HT1080 (cell line): ENCODE results near the gene RC3H1. TPM values are rescaled to one million over a fixed set of nuclear protein-coding genes. Genes with fewer than 3 reads are reported as not detected.
"Not testable (repeated sequence)": the region's sequence is repeated elsewhere in the genome, so short reads cannot be mapped to it uniquely, and the experiment has no call there.

ENCODE experiments used
- DNase-seq: peaks from one replicate; pipeline ENCODE4 v3.0.0-alpha.2; 2015; ENCODE audit warnings: low read depth
- polyA plus RNA-seq, 2 experiments: library from polyadenylated mRNA; depleted of rRNA; stranded (reverse); fragments of >200 nt; gene quantifications; 2 replicates each; pipeline ENCODE4 v1.2.3, GENCODE V29; 2015
- total RNA-seq: library from RNA; depleted of rRNA; stranded (reverse); fragments of >200 nt; shearing (Covaris generic); gene quantifications from 2 replicates; pipeline ENCODE4 v1.2.3, GENCODE V29; 2014; rRNA removed

Gene RC3H1, protein sequence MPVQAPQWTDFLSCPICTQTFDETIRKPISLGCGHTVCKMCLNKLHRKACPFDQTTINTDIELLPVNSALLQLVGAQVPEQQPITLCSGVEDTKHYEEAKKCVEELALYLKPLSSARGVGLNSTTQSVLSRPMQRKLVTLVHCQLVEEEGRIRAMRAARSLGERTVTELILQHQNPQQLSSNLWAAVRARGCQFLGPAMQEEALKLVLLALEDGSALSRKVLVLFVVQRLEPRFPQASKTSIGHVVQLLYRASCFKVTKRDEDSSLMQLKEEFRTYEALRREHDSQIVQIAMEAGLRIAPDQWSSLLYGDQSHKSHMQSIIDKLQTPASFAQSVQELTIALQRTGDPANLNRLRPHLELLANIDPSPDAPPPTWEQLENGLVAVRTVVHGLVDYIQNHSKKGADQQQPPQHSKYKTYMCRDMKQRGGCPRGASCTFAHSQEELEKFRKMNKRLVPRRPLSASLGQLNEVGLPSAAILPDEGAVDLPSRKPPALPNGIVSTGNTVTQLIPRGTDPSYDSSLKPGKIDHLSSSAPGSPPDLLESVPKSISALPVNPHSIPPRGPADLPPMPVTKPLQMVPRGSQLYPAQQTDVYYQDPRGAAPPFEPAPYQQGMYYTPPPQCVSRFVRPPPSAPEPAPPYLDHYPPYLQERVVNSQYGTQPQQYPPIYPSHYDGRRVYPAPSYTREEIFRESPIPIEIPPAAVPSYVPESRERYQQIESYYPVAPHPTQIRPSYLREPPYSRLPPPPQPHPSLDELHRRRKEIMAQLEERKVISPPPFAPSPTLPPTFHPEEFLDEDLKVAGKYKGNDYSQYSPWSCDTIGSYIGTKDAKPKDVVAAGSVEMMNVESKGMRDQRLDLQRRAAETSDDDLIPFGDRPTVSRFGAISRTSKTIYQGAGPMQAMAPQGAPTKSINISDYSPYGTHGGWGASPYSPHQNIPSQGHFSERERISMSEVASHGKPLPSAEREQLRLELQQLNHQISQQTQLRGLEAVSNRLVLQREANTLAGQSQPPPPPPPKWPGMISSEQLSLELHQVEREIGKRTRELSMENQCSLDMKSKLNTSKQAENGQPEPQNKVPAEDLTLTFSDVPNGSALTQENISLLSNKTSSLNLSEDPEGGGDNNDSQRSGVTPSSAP
- total RNA-seq, result 21.1 and 22.4 TPM in 2 replicates
- polyA plus RNA-seq (2015; cell fraction: cytosol; rRNA removed), result 4.6 and 6.1 TPM in 2 replicates
- 9.8 and 10.4 TPM in 2 replicates for polyA plus RNA-seq (2015; cell fraction: nucleus; rRNA removed)

DNA sequence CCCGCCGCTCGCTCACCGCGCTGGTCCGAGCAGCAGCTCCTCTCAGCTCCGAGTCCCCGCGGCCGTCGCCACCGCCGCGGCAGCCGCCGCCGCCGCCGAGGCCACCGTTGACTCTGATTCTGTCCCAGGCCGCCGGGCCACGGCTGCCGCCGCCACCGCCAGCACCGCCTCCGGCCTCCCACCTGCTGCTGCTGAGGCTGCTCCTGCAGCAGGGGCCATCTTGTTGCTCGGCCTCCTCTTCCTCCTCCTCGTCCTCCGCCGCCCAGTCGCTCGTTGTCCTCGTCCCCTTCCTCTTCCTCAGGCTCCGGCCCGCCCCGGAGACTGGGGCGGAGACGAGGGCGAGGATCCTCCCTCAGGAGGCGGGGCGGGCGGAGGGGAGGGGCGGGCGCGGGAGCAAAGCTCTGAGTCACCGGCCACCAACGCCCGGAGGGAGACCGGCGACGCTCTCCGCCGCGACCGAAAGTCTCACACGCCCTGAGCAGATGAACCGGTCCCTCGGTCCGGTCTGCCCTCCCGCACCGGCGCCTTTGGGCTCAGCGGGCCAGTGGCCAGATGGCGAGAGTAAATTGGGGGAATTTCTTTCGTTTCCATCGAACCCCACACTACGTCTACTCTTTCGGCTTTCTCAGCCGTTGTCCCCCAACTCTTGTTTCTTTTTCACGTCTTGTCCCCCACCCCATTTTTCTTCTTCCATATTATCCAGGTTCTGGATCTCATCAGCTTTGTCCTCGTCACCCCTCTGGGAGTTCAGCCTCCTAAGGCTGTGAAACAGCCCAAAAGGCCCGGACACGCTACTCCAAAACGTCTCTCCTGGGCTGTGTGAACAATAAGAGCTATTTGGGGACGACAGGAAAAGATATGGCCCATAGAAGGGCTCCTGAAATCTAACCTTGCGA, at the start of gene RC3H1:
Gene RC3H1, minus strand, starts transcription at position 278 of the 896 bp plus-strand sequence. CDS start 29,372 bp downstream, outside the sequence.
- peak; percentile 83 for DNase-seq

DNA sequence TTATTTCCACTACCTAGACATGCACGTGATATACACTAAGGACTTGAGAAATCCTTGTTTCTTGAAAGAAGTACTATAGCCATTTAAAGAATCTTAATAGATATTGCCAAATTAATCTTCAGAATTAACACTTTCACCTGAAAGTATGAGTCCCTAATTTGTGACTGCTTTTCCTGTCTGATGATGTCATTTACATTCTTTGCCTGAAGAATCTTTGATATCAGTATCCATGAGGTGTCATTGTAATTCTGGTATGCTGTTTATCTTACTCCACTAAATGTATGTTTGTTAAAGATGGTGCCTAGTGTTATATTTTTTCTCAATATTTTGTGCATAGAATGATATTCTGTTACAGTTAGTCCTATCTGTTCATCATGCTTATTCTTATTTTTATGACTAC, 48.5 kb upstream of the RC3H1 start:
- DNase-seq, result no peak

DNA sequence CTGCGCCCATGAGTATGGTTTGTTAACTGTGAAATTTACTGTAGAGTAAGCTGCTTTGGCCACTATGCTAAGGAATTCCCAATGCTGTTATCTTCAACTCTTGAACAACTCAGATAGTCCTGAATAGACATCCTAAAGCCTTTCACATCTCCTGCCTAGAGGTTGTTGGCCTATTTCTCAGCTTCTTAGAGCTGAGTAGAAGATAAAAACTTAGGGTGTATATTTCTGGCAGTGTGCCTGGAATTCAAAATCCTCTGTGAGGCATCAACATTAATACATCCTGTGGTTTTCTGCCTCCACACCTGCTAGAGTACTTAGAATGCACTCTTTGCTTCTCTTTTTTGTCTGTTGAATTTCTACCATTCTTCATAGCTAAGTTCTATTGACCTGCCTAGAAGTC, 45.8 kb upstream of the RC3H1 start:
- peak; percentile 77 for DNase-seq

DNA sequence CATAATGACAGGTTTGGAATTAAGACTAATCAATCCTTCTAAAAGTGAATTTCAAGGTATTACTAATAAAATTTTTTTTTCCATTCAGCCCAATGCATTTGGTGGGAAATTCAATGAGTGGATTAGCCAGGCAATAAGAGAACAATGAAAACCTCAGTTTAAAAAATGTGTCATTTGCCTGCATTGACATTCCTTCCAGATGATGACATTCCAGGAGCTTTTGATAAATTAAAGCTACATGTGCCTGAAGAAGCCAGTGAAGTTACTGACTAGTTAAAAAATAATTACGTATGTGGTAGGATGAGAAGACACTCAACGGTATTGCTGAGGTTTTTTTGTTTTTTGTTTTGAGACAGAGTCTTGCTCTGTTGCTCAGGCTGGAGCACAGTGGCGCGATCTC, 37.9 kb upstream of the RC3H1 start:
- peak; percentile 85 for DNase-seq

DNA sequence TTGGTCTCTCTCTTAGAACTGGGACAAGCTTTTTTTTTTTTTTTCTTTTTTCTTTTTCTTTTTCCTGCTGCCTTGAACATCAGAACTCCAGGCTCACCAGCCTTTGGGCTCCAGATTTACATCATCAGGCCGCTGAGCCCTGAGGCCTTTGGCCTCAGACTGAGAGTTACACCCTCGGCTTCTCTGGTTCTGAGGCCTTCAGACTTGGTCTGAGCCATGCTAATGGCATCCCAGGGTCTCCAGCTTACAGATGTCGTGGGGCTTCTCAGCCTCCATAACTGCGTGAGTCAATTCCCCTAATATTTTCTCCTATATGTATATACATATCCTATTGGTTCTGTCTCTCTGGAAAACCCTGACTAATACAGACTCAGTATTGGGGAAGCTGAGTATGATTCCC, 36.5 kb upstream of the RC3H1 start:
- DNase-seq, result no peak

DNA sequence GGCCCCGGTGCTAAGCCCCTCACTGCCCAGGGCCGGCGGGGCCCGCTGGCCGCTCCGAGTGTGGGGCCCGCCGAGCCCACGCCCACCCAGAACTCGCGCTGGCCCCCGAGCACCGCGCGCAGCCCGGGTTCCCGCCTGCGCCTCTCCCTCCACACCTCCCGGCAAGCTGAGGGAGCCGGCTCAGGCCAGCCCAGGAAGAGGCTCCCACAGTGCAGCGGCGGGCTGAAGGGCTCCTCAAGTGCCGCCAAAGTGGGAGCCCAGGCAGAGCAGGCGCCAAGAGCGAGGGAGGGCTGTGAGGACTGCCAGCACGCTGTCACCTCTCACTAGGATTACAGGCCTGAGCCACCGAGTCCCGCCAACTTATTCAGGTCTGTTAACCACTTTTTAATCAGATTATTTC, 34.5 kb upstream of the RC3H1 start:
- not testable (repeated sequence) for DNase-seq

DNA sequence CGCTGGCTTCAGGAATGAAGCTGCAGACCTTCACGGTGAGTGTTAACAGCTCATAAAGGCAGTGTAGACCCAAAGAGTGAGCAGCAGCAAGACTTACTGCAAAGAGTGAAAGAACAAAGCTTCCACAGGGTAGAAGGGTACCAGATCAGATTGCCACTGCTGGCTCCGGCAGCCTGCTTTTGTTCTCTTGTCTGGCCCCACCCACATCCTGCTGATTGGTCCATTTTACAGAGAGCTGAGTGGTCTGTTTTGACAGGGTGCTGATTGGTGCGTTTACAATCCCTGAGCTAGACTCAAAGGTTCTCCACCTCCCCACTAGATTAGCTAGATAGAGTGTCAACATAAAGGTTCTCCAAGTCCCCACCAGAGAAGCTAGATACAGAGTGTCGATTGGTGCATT, 33.6 kb upstream of the RC3H1 start:
- DNase-seq, result not testable (repeated sequence)

DNA sequence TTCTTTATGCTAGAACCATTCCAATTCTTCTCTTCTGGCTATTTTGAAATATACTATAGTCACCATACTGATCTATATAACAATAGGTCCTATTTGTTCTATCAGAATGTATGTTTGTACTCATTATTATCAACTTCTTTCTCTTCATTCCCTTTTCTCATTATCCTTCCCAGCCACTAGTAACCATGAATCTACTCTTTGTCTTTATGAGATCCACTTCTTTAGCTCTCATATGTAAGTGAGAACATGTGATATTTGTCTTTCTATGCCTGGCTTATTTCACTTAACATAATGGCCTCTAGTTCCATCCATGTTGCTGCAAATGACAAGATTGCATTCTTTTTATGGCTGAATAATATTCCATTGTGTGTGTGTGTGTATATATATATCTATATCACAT, 31.7 kb upstream of the RC3H1 start:
- DNase-seq, result no peak

DNA sequence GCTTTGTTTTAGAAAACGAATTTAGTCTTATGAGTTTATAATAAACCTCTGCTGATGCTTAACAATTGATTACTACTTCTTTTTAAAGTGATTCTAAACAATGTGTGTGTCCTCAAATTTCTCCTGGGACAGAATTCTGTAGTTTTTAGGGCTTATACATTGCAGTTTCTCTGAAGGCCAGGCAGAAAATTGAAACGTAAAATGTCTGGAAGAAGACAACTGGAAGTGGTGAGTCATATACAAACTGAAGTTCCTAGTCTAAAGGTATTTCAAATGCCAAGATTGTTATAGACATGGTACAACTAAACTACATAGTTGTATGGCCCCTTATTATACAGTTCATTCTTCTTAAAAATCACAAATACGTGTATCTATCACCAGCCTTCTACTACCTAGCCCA, 30.5 kb upstream of the RC3H1 start:
- peak; percentile 16 for DNase-seq

DNA sequence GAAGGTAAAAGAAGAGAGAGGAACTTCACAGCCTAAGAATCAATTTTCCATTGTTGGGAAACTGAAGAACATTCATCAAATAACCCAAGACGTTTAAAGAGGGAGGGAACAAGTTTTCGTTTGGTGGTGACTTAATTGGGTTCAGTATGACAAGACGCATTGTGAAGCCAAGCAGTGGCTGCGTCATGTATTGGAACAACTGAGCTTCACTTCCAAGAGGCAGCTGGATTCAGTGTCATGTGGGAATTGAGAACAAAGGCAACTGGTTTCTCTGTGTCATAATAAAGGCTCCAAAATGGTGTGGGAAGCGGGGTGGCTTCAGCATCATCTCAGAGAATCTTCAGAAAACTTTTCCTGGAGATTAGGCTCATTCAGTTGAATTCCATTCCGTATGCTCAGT, 29.8 kb upstream of the RC3H1 start:
- no peak for DNase-seq

DNA sequence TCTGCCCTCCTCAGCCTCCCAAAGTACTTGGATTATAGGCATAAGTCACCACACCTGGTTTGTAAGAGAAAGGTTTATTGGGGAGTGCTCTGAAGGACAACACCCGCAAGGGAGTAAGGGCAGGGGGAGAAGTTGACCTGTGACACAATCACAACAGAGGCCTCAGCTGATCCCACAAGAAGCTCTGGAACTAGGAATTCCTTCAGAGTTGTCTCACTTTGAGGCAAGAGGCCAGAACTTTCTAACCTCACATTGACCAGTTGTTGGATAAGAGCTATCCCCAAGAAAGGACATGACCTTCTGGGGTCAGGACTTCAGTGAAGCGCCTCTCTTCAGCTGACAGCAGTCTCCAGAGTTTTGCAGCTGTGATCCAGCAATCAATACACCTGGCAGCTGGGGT, 27.4 kb upstream of the RC3H1 start:
- no peak for DNase-seq

DNA sequence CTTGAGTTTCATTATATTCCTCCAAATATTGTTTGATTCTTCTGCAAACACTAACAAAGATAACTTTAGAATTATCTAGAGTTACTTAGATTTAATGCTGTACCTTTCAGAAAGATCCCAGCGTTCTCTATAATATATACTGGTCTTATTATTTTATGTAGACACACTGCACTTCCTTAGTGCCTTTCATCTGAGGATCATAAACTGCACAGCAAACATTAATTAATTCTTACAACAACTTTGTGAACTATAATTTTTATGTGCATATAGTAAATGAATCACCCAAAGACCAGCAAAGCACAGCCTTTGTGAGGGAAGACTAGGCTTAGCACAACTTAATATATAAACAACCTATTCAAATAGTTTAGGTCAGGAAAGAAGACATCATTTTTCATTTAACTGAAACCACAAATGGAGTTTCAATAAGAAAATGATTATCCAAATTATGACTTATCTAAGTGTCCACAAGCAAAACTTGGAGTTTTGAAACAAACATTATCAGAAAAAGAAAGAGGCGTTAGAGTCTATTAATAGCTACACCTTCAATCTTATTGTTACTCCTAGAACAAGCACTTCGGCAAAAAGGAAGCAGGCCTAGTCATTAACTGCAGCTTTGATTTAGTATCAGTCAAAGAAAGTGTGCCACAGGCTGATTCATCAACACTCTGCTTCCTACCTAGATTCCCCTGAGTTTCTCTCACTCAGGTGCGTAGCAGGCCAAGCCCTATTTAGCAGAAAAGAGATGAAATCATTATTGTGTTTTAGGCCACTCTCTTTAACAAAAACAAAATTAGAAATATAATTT, 22.5 kb upstream of the RC3H1 start:
- no peak for DNase-seq

DNA sequence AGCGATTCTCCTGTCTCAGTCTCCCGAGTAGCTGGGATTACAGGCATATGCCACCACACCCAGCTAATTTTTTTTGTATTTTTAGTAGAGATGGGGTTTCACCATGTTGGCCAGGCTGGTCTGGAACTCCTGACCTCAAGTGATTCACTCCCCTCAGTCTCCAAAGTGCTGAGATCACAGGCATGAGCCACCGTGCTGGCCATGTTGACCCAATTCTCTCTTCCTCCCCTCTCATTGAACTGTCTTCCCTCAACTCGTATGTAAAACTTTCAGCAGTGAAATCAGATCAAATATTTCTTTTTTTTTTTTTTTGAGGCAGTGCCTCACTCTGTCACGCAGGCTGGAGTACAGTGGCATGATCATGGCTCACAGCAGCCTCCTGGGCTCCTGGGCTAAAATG, 20.4 kb upstream of the RC3H1 start:
- DNase-seq, result peak; percentile 54

DNA sequence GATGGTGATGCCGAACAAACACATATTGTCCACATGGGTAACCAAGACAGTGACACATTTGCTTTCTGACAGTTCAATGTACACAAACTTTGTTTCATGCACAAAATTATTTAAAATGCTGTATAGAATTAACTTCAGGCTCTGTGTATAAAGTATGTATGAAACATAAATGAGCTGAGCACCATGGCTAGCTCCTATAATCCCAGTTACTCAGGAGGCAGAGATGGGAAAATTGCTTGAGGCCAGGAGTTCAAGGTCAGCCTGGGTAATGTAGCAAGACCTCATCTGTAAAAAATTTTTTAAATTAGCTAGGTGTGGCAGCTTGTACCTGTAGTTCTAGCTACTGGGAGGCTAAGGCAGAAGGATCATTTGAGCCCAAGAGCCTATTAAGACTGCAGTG, 19.2 kb upstream of the RC3H1 start:
- DNase-seq, result no peak

DNA sequence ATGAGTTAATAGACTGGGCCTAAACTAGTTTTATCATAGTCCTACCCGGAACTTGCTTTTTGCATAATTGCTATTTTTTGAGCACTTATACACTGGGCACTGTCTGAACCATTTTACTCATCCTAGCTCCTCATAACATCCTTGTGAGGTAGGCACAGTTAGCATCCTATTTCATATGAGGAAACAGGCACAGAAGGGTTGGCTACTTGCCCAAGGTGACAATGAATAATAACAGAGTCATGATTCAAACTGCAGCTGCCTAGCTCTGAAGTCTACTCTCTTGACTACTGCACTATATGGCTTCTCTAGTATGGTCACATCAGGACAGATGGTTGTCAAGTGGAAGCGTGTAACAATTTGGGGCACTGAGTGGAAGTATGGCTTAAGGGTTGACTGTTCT, 18.2 kb upstream of the RC3H1 start:
- peak; percentile 94 for DNase-seq

DNA sequence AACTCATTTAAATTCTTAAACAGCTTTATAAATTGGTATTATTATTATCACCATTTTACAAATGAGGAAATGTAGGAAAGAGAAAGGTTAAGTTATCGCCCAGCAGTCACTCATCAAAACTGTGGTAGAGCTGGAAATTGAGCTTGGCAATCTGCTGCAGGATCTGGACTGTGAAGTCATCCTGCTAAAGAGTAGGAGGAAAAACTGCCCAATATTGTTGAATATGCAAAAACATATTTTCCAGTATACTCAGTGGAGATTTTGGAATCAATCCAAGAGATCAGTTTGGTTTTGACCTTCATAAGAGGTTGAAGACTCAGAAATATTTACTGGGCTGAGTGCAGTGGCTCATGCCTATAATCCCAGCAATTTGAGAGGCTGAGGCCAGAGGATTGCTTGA, 16.9 kb upstream of the RC3H1 start:
- DNase-seq, result no peak

DNA sequence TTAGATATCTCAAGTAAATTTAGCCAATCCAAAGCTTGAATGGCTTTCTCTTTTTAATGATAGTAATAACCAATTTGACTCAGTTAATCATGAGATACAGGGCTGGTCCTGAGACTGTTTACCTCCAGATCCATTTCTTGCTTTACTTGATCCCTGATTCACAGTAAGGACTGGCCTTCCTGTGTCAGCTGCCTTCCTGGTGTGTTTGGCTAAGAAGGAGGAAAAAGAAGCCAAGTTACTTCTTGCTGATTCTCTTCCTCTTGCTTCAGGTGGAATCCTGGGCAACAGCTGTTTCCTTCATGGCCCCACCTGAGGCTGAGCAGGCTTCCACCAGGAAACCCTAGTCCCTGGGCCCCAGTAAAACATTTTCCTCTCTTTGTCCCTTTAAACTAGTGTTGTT, 14.6 kb upstream of the RC3H1 start:
- no peak for DNase-seq

DNA sequence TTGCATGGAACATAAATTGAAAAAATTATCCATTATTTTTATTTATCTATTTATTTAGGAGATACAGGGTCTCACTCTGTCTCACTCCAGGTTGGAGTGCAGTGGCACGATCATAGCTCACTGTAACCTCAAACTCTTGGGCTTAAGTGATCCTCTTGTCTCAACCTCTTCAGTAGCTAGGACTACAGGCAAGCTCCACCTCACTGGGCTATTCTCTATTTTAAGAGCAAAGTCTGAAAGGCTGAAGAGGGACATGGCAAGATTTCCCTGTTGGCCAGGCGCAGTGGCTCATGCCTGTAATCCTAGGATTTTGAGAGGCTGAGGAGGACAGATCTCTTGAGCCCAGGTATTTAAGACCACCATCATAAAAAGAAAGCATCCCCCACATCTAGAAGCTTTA, 14.0 kb upstream of the RC3H1 start:
- DNase-seq, result no peak

DNA sequence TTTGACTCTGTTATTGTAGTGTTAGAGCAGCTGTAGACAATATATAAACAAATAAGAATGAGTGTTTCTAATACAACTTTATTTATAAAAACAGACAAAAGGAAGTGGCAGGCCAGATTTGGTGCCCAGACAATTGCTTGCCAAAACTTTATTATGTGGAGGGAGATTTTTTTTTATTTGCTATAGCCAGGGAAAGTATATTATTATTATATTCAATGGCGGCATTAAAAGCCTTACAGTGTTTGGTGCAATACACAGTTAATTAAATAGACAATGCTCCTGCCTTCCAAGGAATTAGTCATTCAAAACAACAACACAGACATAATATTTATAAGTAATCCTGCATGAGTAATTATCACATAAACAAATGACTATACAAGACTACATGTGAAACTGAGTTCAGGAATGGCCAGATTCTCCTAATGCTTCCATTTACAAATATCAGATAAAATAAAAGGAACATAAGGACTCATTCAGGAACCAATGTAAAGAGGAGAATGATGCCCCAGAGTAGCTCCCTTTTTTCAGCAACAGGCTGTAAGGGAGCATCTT, 10.6 kb upstream of the RC3H1 start:
- no peak for DNase-seq

DNA sequence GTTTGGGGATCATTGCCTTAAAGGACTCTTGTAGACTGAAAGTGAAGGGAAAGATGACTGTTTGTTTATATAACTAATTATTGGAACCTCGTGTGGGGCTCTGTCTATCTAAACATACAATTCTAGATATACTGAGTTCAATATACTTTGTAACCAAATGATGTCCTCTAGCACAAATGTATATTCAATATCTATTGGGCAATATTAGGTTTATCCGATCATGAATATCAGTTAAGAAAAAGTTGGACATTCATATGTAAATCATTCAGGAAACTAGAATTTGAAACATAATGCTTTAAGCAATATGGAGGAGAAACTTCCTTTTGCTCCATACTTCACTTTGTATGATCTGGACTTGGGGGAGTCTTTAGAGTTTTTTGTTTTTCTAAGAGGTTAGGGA, 8.9 kb upstream of the RC3H1 start:
- no peak for DNase-seq
